Gastrocnemius medialis (tissue), 4 donors: ENCODE results near the gene CMPK2. TPM values are rescaled to one million over a fixed set of nuclear protein-coding genes. Genes with fewer than 3 reads are reported as not detected.

Experiments
- ATAC-seq, 2 donors: fragments of 150-250 bp; one replicate each; pipeline ENCODE4 v1.9.1; 2016
- DNase-seq, 2 donors: peaks; one replicate each; pipeline ENCODE4 v3.0.0-alpha.2; 2019
- H3K27ac ChIP-seq, 4 donors: fragments of 200-600 bp; sonication (generic); 1 replicate in 1 of 4; 2 replicates in 3 of 4; pipeline ENCODE4 v1.5.1; 2016 to 2018; ENCODE audit warnings: mild to moderate bottlenecking in 2 of 4, moderate library complexity in 1 of 4
- H3K27me3 ChIP-seq, 3 donors: fragments of 200-600 bp; sonication (generic) in 2 of 3; 1 replicate in 1 of 3; 2 replicates in 2 of 3; pipeline versions ENCODE4 v1.5.1 to v1.6.0; 2016 to 2019; ENCODE audit warnings: mild to moderate bottlenecking in 1 of 3, moderate library complexity in 1 of 3
- H3K36me3 ChIP-seq, 2 donors: fragments of 200-600 bp; sonication (generic) in 1 of 2; one replicate each; pipeline ENCODE4 v1.5.1; 2017 to 2018
- H3K4me1 ChIP-seq, 2 donors: fragments of 200-600 bp; sonication (generic) in 1 of 2; one replicate each; pipeline ENCODE4 v1.5.1; 2016 to 2017; ENCODE audit warnings: mild to moderate bottlenecking in 2 of 2
- H3K4me3 ChIP-seq, 4 donors: fragments of 200-600 bp; sonication (generic) in 3 of 4; 1 replicate in 1 of 4; 2 replicates in 3 of 4; pipeline ENCODE4 v1.5.1; 2016 to 2019; ENCODE audit warnings: mild to moderate bottlenecking in 2 of 4
- H3K9me3 ChIP-seq, 3 donors: fragments of 200-600 bp; sonication (generic) in 2 of 3; 1 replicate in 1 of 3; 2 replicates in 2 of 3; pipeline ENCODE4 v1.5.1; 2016 to 2019
- CTCF ChIP-seq, 5 experiments: fragments of 450-650 bp in 3 of 5; fragments of 200-600 bp in 2 of 5; sonication (generic) in 2 of 5; IDR thresholded peaks in 4 of 5; conservative IDR thresholded peaks in 1 of 5; 1 replicate in 4 of 5; 2 replicates in 1 of 5; pipeline ENCODE4 v1.5.1; 2016 to 2019; ENCODE audit warnings: antibody characterized with exemption in 5 of 5, mild to moderate bottlenecking in 3 of 5, moderate library complexity in 3 of 5
- POLR2A ChIP-seq, 2 donors: fragments of 450-650 bp; IDR thresholded peaks; one replicate each; pipeline ENCODE4 v1.6.1; 2017; ENCODE audit warnings: antibody characterized with exemption in 2 of 2, mild to moderate bottlenecking in 2 of 2, moderate library complexity in 2 of 2
- in situ Hi-C, 4 donors: fragments of 200-750 bp; cut with MboI; loops; one replicate each; pipeline versions ENCODE4 v1.15.0 to v1.8.0; 2017; ENCODE audit warnings: low sequenced_read_pairs in 4 of 4
- intact Hi-C: fragments of 100-400 bp; cut with DNase I; formaldehyde crosslinking; loops from one replicate; pipeline ENCODE4 v1.15.1; 2023; ENCODE audit warnings: low total_unique reads
- total RNA-seq, 4 donors: library from RNA; depleted of rRNA; stranded (reverse); fragments of >200 nt; gene quantifications; one replicate each; pipeline versions ENCODE4 v1.1.0 to v1.2.3, GENCODE V29; 2016

Gene CMPK2
- total RNA-seq, 4 donors from 2014 or later = 2.1 to 12.2 (median 3.3) TPM

DNA sequence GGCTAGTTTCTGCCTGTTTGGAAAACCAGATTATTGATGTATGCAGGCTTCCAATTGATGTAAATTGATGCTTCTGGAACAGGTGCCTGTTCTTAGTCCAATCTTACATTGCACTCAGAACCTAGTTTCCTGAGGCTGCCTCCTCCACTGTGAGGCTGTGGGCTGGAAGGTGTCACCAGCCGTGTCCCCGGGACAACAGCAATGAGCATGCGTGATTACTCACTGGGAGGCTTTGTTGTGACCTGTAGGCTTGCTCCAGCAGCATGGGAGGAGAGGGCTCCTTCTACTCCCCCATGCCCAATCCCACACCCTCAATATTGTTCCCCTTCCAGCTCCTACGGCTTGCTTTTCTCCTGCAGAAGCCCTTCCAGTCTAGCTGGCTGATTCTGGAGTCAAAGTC, 23.0 kb upstream of the CMPK2 start:
- Histone ChIP-seq H3K27me3 (no peaks in the 10 kb centered on the region), H3K27ac (no peak overlapping the region), H3K4me3 (no peak overlapping the region), H3K4me1 (peaks cover 7 to 9% of the 10 kb centered on the region in 2 donors), H3K9me3 (no peaks in the 10 kb centered on the region), H3K36me3 (no peaks in the 10 kb centered on the region)
- TF ChIP-seq CTCF (IDR thresholded peaks at IDR 0.05 in 4 of 5, conservative IDR thresholded peaks at IDR 0.05 in 1 of 5) (no peak), POLR2A (IDR thresholded peaks at IDR 0.05) (no peak)
- intact Hi-C loops = no loop called here
- DNase-seq (no peak), ATAC-seq (no peak)
- in situ Hi-C loops = no loop called here

DNA sequence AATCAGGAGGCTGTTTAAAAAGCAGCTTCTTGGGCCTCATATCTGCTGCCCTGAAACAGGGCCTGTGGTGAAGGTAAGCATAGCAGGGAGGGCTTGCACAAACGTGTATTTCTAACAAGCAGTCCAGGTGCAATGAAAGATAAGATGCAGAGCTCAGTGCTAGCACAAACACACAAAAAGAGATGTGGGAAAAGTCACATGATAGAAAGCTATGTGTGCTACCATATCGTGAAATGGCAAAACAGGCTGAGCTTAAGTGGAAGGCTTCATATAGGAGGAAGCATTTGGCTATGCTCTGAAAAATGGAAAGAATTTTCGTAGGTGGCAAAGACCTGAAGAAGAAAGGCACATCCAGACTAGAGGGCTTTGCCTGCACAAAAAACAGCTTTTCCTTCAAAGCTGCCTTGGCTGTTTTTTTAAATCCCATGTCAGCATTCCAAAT, 22.1 kb upstream of the CMPK2 start:
- TF ChIP-seq POLR2A (IDR thresholded peaks at IDR 0.05) = no peak
- no peak for TF ChIP-seq CTCF (IDR thresholded peaks at IDR 0.05 in 4 of 5, conservative IDR thresholded peaks at IDR 0.05 in 1 of 5)
- in situ Hi-C loops (no loop called here), intact Hi-C loops (no loop called here)
- DNase-seq = no peak
- Histone ChIP-seq H3K36me3 (no peaks in the 10 kb centered on the region), H3K4me1 (peaks cover 17 to 19% of the 10 kb centered on the region in 2 donors), H3K4me3 (no peak overlapping the region), H3K27ac (no peak overlapping the region), H3K27me3 (no peaks in the 10 kb centered on the region), H3K9me3 (no peaks in the 10 kb centered on the region)
- no peak for ATAC-seq

DNA sequence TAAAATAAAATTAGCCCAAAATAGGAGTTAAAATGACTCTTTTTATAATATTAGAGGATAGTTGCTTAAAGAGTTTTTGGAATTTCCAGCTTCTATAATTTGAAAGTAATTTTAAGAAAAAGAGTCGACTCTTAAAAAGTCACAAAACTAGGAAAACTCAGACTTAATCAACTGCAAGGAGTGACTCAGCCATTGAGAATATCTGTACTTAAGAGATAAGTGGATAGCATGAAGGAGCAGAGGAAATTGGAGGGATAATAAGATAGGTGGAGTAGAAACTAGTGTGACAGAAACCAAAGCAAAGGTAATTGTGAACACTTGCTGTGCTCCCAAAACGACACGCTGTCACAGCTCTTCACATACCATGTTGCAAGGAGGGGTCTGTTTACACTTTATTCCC, 20.3 kb upstream of the CMPK2 start:
- intact Hi-C loops (no loop called here), in situ Hi-C loops (no loop called here)
- DNase-seq (no peak), ATAC-seq (no peak)
- Histone ChIP-seq H3K27me3 (no peaks in the 10 kb centered on the region), H3K4me3 (no peak overlapping the region), H3K27ac (no peak overlapping the region), H3K9me3 (no peaks in the 10 kb centered on the region), H3K4me1 (peaks cover 23 to 28% of the 10 kb centered on the region in 2 donors), H3K36me3 (no peaks in the 10 kb centered on the region)
- TF ChIP-seq POLR2A (IDR thresholded peaks at IDR 0.05) = no peak
- no peak for TF ChIP-seq CTCF (IDR thresholded peaks at IDR 0.05 in 4 of 5, conservative IDR thresholded peaks at IDR 0.05 in 1 of 5)

- Histone ChIP-seq H3K4me3 (no peak overlapping the region), H3K27ac (no peak overlapping the region), H3K27me3 (no peaks in the 10 kb centered on the region), H3K36me3 (no peaks in the 10 kb centered on the region), H3K9me3 (no peaks in the 10 kb centered on the region), H3K4me1 (peaks cover 25 to 32% of the 10 kb centered on the region in 2 donors)
- in situ Hi-C loops (no loop called here), intact Hi-C loops (no loop called here)
- no peak for TF ChIP-seq CTCF (IDR thresholded peaks at IDR 0.05 in 4 of 5, conservative IDR thresholded peaks at IDR 0.05 in 1 of 5)
- TF ChIP-seq POLR2A (IDR thresholded peaks at IDR 0.05) = no peak
- no peak for ATAC-seq
- DNase-seq = no peak
These were observed 19.8 kb upstream of the CMPK2 start for GRCh38 chr2:6885551-6885950.

GRCh38 chr2:6883448-6884122, 17.9 kb upstream of the CMPK2 start:
- H3K4me3 ChIP-seq = no peak overlapping the region
- intact Hi-C loops (no loop called here), in situ Hi-C loops (no loop called here)
- H3K36me3 ChIP-seq = no peaks in the 10 kb centered on the region
- H3K27me3 ChIP-seq = no peaks in the 10 kb centered on the region
- TF ChIP-seq POLR2A (IDR thresholded peaks at IDR 0.05) = no peak
- peak overlapping the region; percentile 10 to 67 (median 48) for H3K27ac ChIP-seq
- H3K4me1 ChIP-seq = peaks cover 25 to 38% of the 10 kb centered on the region in 2 donors
- no peaks in the 10 kb centered on the region for H3K9me3 ChIP-seq
- peak; percentile 17 to 28 for DNase-seq
- ATAC-seq = peak; percentile 82 to 84
